Activated T-cell treated with anti-CD3 and anti-CD28 coated beads, Interleukin-2, amount 50 U/mL, for 4 hours (primary cell): ENCODE measurements around the gene PHLDB2. TPM values are rescaled to one million over a fixed set of nuclear protein-coding genes. Genes with fewer than 3 reads are reported as not detected.

Experiments
- ATAC-seq, 2 donors: fragments of 200-7000 bp; cut with Tn5 transposase; one replicate each; pipeline ENCODE4 v1.10.0; 2021
- DNase-seq: peaks from one replicate; pipeline ENCODE4 v3.0.0-alpha.2; 2020
- H3K27me3 Mint-ChIP-seq: one replicate; pipeline ENCODE4 v1.8.0; 2021; ENCODE audit warnings: low read depth, mixed read lengths
- H3K36me3 Mint-ChIP-seq: one replicate; pipeline ENCODE4 v1.8.0; 2022; ENCODE audit warnings: mixed read lengths; ENCODE audit not compliant: insufficient read depth
- H3K4me1 Mint-ChIP-seq: one replicate; pipeline ENCODE4 v1.8.0; 2021; ENCODE audit warnings: low read depth, mixed read lengths
- H3K4me3 Mint-ChIP-seq: one replicate; pipeline ENCODE4 v1.8.0; 2021; ENCODE audit warnings: mild to moderate bottlenecking, moderate library complexity, mixed read lengths
- H3K9me3 Mint-ChIP-seq: one replicate; pipeline ENCODE4 v1.8.0; 2021; ENCODE audit warnings: mixed read lengths
- total RNA-seq, 3 donors: library from RNA; stranded (reverse); gene quantifications; one replicate each; pipeline ENCODE4 v1.2.1, GENCODE V29; 2021

Gene PHLDB2
- total RNA-seq, 3 donors from 2014 or later = 0.66 to 0.82 (median 0.76) TPM

DNA sequence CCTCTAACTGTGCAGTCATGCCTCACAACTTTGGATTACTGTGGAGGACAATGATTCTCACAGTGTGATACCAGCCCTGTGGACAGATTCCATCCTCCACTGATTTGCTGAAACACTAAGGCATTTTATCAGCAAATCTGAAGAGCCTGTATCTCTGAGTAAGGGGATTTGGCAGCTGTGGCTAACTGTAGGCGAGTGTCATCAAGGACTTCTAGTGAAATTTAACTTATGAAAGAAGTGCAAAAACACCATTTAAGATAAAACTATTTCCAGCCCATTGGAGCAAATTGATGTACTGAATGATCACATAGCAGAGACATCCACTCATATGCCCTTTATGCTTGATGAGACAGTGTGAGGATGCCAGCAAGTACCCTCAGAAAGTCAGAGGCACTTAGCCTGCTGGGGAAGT, 161.6 kb downstream of the PHLDB2 start:
- Mint-ChIP-seq H3K27me3 (no peaks in the 10 kb centered on the region), H3K36me3 (no peaks in the 10 kb centered on the region), H3K4me3 (no peak overlapping the region), H3K4me1 (no peaks in the 10 kb centered on the region), H3K9me3 (no peaks in the 10 kb centered on the region)
- ATAC-seq (no peak), DNase-seq (no peak)

Other genes starting within 250 kb of the PHLDB2 start
- gene PLCXD2, start 184.6 kb upstream of the PHLDB2 start, total RNA-seq = 1 to 10 TPM; 7.4 to 9.7 (median 8.9) TPM
- gene ABHD10, start 119.8 kb downstream of the PHLDB2 start, total RNA-seq = 10 to 100 TPM; 33.4 to 41.9 (median 41.7) TPM
- 1 to 10 TPM; 1.8 to 3.4 (median 2.2) TPM for gene TAGLN3, start 139.7 kb downstream of the PHLDB2 start, total RNA-seq
- not detected for gene TMPRSS7, start 175.5 kb downstream of the PHLDB2 start, total RNA-seq
- gene C3orf52, start 227.1 kb downstream of the PHLDB2 start, total RNA-seq = 1 to 10 TPM; 1.5 to 2.2 (median 2.1) TPM